ENCODE data around the gene ACAN.
"Not testable (repeated sequence)": the region's sequence is repeated elsewhere in the genome, so short reads cannot be mapped to it uniquely, and the experiment has no call there.

ACAN gene

DNA sequence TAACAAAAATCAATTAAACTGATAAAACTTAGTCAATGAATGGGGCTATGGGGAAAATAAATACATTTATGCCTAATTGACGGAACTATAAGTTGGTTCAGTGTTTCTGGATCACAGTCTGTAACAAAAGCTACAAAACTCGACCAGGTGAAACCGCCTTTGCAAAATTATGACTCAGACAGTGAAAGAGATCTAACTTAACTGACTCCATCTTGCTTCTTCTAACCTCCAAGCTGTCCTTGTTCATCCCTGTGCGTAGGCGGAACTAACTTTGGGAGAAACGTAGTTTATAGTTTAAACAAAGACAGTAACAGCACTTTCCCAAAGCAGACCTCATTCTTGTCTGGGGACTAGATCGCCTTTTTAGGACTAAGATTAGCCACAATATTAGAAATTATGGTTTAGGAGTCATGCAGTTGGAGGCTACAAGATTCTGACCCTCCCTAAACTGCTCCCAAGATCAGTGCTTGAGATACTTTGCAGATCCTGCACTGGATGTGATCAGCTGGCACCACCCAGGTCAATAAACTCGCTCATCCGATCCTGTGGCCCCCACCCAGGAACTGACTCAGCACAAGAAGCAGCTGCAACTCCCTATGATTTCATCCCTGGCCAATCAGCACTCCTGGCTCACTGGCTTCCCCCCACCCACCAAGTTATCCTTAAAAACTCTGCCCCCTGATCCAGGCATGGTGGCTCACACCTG lies 117.1 kb downstream of the ACAN start:
- no peak for DNase-seq

DNA sequence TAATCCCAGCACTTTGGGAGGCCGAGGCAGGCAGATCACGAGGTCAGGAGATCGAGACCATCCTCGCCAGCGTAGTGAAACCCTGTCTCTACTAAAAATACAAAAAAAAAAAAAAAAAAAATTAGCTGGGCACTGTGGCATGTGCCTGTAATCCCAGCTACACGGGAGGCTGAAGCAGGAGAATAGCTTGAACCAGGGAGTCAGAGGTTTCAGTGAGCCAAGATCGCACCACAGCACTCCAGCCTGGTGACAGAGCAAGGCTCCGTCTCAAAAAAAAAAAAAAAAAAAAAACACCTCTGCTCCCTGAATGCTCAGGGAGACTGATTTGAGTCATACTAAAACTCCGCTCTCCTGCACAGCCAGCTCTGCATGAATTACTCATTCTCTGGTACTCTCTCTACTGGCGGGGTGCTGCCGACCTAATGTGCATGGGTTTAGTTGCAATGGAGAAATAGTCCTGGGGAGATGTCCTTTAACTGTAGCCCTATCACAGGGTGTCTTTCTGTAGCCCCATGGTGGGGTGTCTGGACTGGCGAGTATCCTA lies 117.7 kb downstream of the ACAN start:
- not testable (repeated sequence) for DNase-seq
